ENCODE measurements around the gene KDM1A. TPM values are rescaled to one million over a fixed set of nuclear protein-coding genes. Genes with fewer than 3 reads are reported as not detected.
"Not testable (repeated sequence)": the region's sequence is repeated elsewhere in the genome, so short reads cannot be mapped to it uniquely, and the experiment has no call there.

Gene KDM1A
- total and polyA plus RNA-seq, 2 donors (not counting 3 experiments of a cell fraction or from before 2014, with no cell fraction given), result 105 to 111 TPM

GRCh38 chr1:23010025-23010424 lies 9.2 kb upstream of the KDM1A start:
- POLR2A ChIA-PET; H3K27ac ChIP-seq (ENCODE audit: insufficient read depth, low read depth, low read length); intact Hi-C loops (cut with micrococcal nuclease); H3K79me2 ChIP-seq (ENCODE audit: control insufficient read depth, insufficient read depth, low read length); H3K4me1 ChIP-seq (ENCODE audit: control insufficient read depth, extremely low read depth, insufficient read depth, low read length); FAIRE-seq; H3K4me3 ChIP-seq (replicated peaks in 1 of 3; ENCODE audit: insufficient read depth in 1 of 3, low read depth in 1 of 3, low read length in 3 of 3); dilution Hi-C loops (cut with MboI; ENCODE audit: extremely low pct_ligation_motif_present, low sequenced_read_pairs); DNase-seq (ENCODE audit: low read depth, low spot score); H3K36me3 ChIP-seq (ENCODE audit: control insufficient read depth in 2 of 2, extremely low read depth in 1 of 2, insufficient read depth in 2 of 2, low read length in 2 of 2); H3K4me2 ChIP-seq (ENCODE audit: insufficient read depth, low read length); H2AFZ ChIP-seq (ENCODE audit: low read depth, low read length); H3K9ac ChIP-seq (replicated peaks; ENCODE audit: extremely low read depth, insufficient read depth, low read length); H3K27me3 ChIP-seq (ENCODE audit: control insufficient read depth in 2 of 2, insufficient read depth in 2 of 2, low read length in 2 of 2); H3K9me1 ChIP-seq (replicated peaks; ENCODE audit: control insufficient read depth, extremely low read depth, insufficient read depth, low read length); H3K9me3 ChIP-seq (replicated peaks; ENCODE audit: control insufficient read depth, insufficient read depth, low read length); BruUV-seq (replicated peaks); H4K20me1 ChIP-seq (replicated peaks; ENCODE audit: control insufficient read depth, extremely low read depth, insufficient read depth, low read length): not testable (repeated sequence)
- CTCF ChIA-PET, result interaction anchor here (0.9 kb wide), 1 partner anchor 10 kb away, joined by 4 read pairs; no protein-coding TSS in a partner anchor

GRCh38 chr1:23013657-23014056 lies 5.6 kb upstream of the KDM1A start:
- no peak overlapping the region for H3K9ac ChIP-seq (replicated peaks; ENCODE audit: extremely low read depth, insufficient read depth, low read length)
- H3K9me3 ChIP-seq (replicated peaks; ENCODE audit: control insufficient read depth, insufficient read depth, low read length), result no peaks in the 10 kb centered on the region
- DNase-seq (ENCODE audit: low read depth, low spot score) (no peak), FAIRE-seq (no peak)
- no peak overlapping the region for H2AFZ ChIP-seq (ENCODE audit: low read depth, low read length)
- no peaks in the 10 kb centered on the region for H3K4me1 ChIP-seq (ENCODE audit: control insufficient read depth, extremely low read depth, insufficient read depth, low read length)
- no peaks in the 10 kb centered on the region for H3K9me1 ChIP-seq (replicated peaks; ENCODE audit: control insufficient read depth, extremely low read depth, insufficient read depth, low read length)
- peaks cover 0 to 2% of the 10 kb centered on the region in 2 experiments for H3K27me3 ChIP-seq (ENCODE audit: control insufficient read depth in 2 of 2, insufficient read depth in 2 of 2, low read length in 2 of 2)
- ChIA-PET POLR2A (no interaction called here), CTCF (interaction anchor here (0.8 to 1.5 kb wide), 3 partner anchors 20 to 624 kb away, joined by 3 read pairs; no protein-coding TSS in a partner anchor)
- no peak overlapping the region for H3K4me3 ChIP-seq (replicated peaks in 1 of 3; ENCODE audit: insufficient read depth in 1 of 3, low read depth in 1 of 3, low read length in 3 of 3)
- no TSS peak for BruUV-seq (replicated peaks)
- H3K36me3 ChIP-seq (ENCODE audit: control insufficient read depth in 2 of 2, extremely low read depth in 1 of 2, insufficient read depth in 2 of 2, low read length in 2 of 2), result no peaks in the 10 kb centered on the region
- H3K27ac ChIP-seq (ENCODE audit: insufficient read depth, low read depth, low read length), result no peak overlapping the region
- H3K4me2 ChIP-seq (ENCODE audit: insufficient read depth, low read length), result no peak overlapping the region
- dilution Hi-C loops (cut with MboI; ENCODE audit: extremely low pct_ligation_motif_present, low sequenced_read_pairs) (no loop called here), intact Hi-C loops (cut with micrococcal nuclease) (no loop called here)
- TF ChIP-seq GATA2 (IDR thresholded peaks at IDR 0.05; ENCODE audit: insufficient read depth, insufficient read length, low read depth, low read length) (no peak), MYC (IDR thresholded peaks at IDR 0.05; ENCODE audit: low read depth, low read length) (no peak), POLR2AphosphoS5 (IDR thresholded peaks at IDR 0.05; ENCODE audit: insufficient read depth, low read depth, low read length) (no peak), EZH2 (IDR thresholded peaks at IDR 0.05; ENCODE audit: borderline replicate concordance, low read depth, low read length, severe bottlenecking) (no peak), MAX (IDR thresholded peaks at IDR 0.05; ENCODE audit: insufficient read depth, insufficient read length) (no peak), POLR2A (IDR thresholded peaks at IDR 0.05; ENCODE audit: low read depth, low read length) (no peak), CTCF (IDR thresholded peaks at IDR 0.05; ENCODE audit: extremely low read depth in 1 of 2, insufficient read depth in 1 of 2, low read depth in 1 of 2, low read length in 2 of 2) (no peak), JUN (IDR thresholded peaks at IDR 0.05; ENCODE audit: borderline replicate concordance, insufficient read depth, insufficient read length, low read depth) (no peak), FOS (IDR thresholded peaks at IDR 0.05; ENCODE audit: borderline replicate concordance, insufficient read depth, low read length) (no peak)
- H4K20me1 ChIP-seq (replicated peaks; ENCODE audit: control insufficient read depth, extremely low read depth, insufficient read depth, low read length), result no peaks in the 10 kb centered on the region
- no peaks in the 10 kb centered on the region for H3K79me2 ChIP-seq (ENCODE audit: control insufficient read depth, insufficient read depth, low read length)
